Bronchial epithelial cell (primary cell): ENCODE measurements around the gene CDC42EP2. TPM values are rescaled to one million over a fixed set of nuclear protein-coding genes. Genes with fewer than 3 reads are reported as not detected.

ENCODE experiments used
- DNase-seq: peaks from one replicate; pipeline ENCODE4 v3.0.0-alpha.2; 2010; ENCODE audit warnings: low read depth
- FAIRE-seq: peaks from 2 replicates; lab custom pipeline; 2011; peaks lifted over from hg19 to GRCh38; lab: Jason Lieb, UNC
- H3K27me3 ChIP-seq: 2 replicates; pipeline ENCODE4 v1.5.1; 2011; ENCODE audit warnings: low read length; ENCODE audit not compliant: control insufficient read depth, insufficient read depth
- H3K36me3 ChIP-seq: 2 replicates; pipeline ENCODE4 v1.5.1; 2011; ENCODE audit warnings: low read length; ENCODE audit not compliant: control insufficient read depth, insufficient read depth
- H3K4me3 ChIP-seq: 2 replicates; pipeline ENCODE4 v1.5.1; 2011; ENCODE audit warnings: mild to moderate bottlenecking, low read depth, low read length, control low read depth
- CTCF ChIP-seq: IDR thresholded peaks from 2 replicates; pipeline ENCODE4 v1.5.1; 2011; ENCODE audit warnings: mild to moderate bottlenecking, moderate library complexity, low read length, control low read depth, inconsistent platforms; ENCODE audit not compliant: insufficient read depth, severe bottlenecking
- total RNA-seq: library from RNA; depleted of rRNA; stranded (reverse); fragments of >200 nt; gene quantifications from 2 replicates; pipeline ENCODE4 v1.2.1, GENCODE V29; 2014

CDC42EP2 gene
- total RNA-seq, 1 donor from 2014 or later = 2.4 TPM

- TF ChIP-seq CTCF = no peak
- DNase-seq (no peak), FAIRE-seq (no peak)
- Histone ChIP-seq H3K36me3 (no peaks in the 10 kb centered on the region), H3K4me3 (peak overlapping the region; percentile 86), H3K27me3 (no peaks in the 10 kb centered on the region)
Measured at GRCh38 chr11:65334696-65335295, 20.1 kb downstream of the CDC42EP2 start.

- Histone ChIP-seq H3K36me3 (peaks cover 18% of the 10 kb centered on the region), H3K27me3 (no peaks in the 10 kb centered on the region), H3K4me3 (no peak overlapping the region)
- TF ChIP-seq CTCF = no peak
- DNase-seq = no peak
- FAIRE-seq = no peak
Measured at GRCh38 chr11:65338676-65339075, 24.0 kb downstream of the CDC42EP2 start.

- Histone ChIP-seq H3K4me3 (no peak overlapping the region), H3K27me3 (no peaks in the 10 kb centered on the region), H3K36me3 (peaks cover 26% of the 10 kb centered on the region)
- no peak for TF ChIP-seq CTCF
- FAIRE-seq (no peak), DNase-seq (no peak)
Measured at GRCh38 chr11:65340226-65340625, 25.6 kb downstream of the CDC42EP2 start.

GRCh38 chr11:65341856-65342255 lies 27.2 kb downstream of the CDC42EP2 start:
- H3K27me3 ChIP-seq = no peaks in the 10 kb centered on the region
- FAIRE-seq (no peak), DNase-seq (no peak)
- H3K4me3 ChIP-seq = no peak overlapping the region
- peaks cover 33% of the 10 kb centered on the region for H3K36me3 ChIP-seq
- no peak for TF ChIP-seq CTCF

- DNase-seq (no peak), FAIRE-seq (no peak)
- Histone ChIP-seq H3K4me3 (no peak overlapping the region), H3K27me3 (no peaks in the 10 kb centered on the region), H3K36me3 (peaks cover 18% of the 10 kb centered on the region)
- no peak for TF ChIP-seq CTCF
Measured at GRCh38 chr11:65351511-65351910, 36.8 kb downstream of the CDC42EP2 start.

- DNase-seq (no peak), FAIRE-seq (no peak)
- H3K27me3 ChIP-seq = peaks cover 6% of the 10 kb centered on the region
- peaks cover 17% of the 10 kb centered on the region for H3K36me3 ChIP-seq
- no peak overlapping the region for H3K4me3 ChIP-seq
- no peak for TF ChIP-seq CTCF
Measured at GRCh38 chr11:65352783-65353182, 38.1 kb downstream of the CDC42EP2 start.
